Spleen (tissue), 13 donors: ENCODE measurements around the gene STK33. TPM values are rescaled to one million over a fixed set of nuclear protein-coding genes. Genes with fewer than 3 reads are reported as not detected.
A peak's percentile ranks its signal among the peaks of the same experiment; 100 is the strongest.

Source experiments
- DNase-seq: peaks from one replicate; pipeline ENCODE4 v3.0.0-alpha.2; 2020
- H3K27ac ChIP-seq, 8 donors: fragments of 200-600 bp; sonication (generic) in 7 of 8; 1 replicate in 4 of 8; 2 replicates in 4 of 8; pipeline versions ENCODE4 v1.5.0 to v1.8.0; 2016 to 2021; ENCODE audit warnings: inconsistent platforms in 4 of 8, mild to moderate bottlenecking in 4 of 8, moderate library complexity in 1 of 8
- H3K27me3 ChIP-seq, 7 donors: fragments of 200-600 bp; sonication (generic) in 6 of 7; replicated peaks in 1 of 7; 1 replicate in 4 of 7; 2 replicates in 3 of 7; pipeline versions ENCODE4 v1.5.0 to v1.8.0; 2016 to 2021; ENCODE audit warnings: inconsistent platforms in 3 of 7, mild to moderate bottlenecking in 1 of 7
- H3K36me3 ChIP-seq, 6 donors: fragments of 200-600 bp; sonication (generic) in 5 of 6; 1 replicate in 4 of 6; 2 replicates in 2 of 6; pipeline versions ENCODE4 v1.5.0 to v1.8.0; 2016 to 2021; ENCODE audit warnings: inconsistent platforms in 2 of 6
- H3K4me1 ChIP-seq, 6 donors: fragments of 200-600 bp; sonication (generic) in 5 of 6; 1 replicate in 3 of 6; 2 replicates in 3 of 6; pipeline versions ENCODE4 v1.5.0 to v1.8.0; 2016 to 2021; ENCODE audit warnings: inconsistent platforms in 3 of 6
- H3K4me3 ChIP-seq, 8 donors: fragments of 200-600 bp; sonication (generic) in 7 of 8; 1 replicate in 4 of 8; 2 replicates in 4 of 8; pipeline versions ENCODE4 v1.5.0 to v1.8.0; 2016 to 2021; ENCODE audit warnings: inconsistent platforms in 4 of 8, mild to moderate bottlenecking in 4 of 8, moderate library complexity in 2 of 8
- H3K9me3 ChIP-seq, 8 donors: fragments of 200-600 bp; sonication (generic) in 7 of 8; 1 replicate in 4 of 8; 2 replicates in 4 of 8; pipeline versions ENCODE4 v1.5.0 to v1.8.0; 2016 to 2021; ENCODE audit warnings: inconsistent platforms in 4 of 8
- CTCF ChIP-seq, 11 experiments: fragments of 200-600 bp in 7 of 11; fragments of 450-650 bp in 4 of 11; sonication (generic) in 4 of 11; IDR thresholded peaks in 8 of 11; conservative IDR thresholded peaks in 3 of 11; 1 replicate in 7 of 11; 2 replicates in 4 of 11; pipeline versions ENCODE4 v1.4.0 to v1.8.0; 2016 to 2021; ENCODE audit warnings: antibody characterized with exemption in 11 of 11, inconsistent platforms in 4 of 11, mild to moderate bottlenecking in 1 of 11
- POLR2A ChIP-seq, 3 donors: fragments of 450-650 bp; IDR thresholded peaks; one replicate each; pipeline ENCODE4 v1.5.1; 2017; ENCODE audit warnings: antibody characterized with exemption in 3 of 3, mild to moderate bottlenecking in 1 of 3
- POLR2AphosphoS5 ChIP-seq, 3 donors: sonication (generic); formaldehyde crosslinking; IDR thresholded peaks; one replicate each; pipeline ENCODE4 v1.5.1; 2017; ENCODE audit warnings: antibody characterized with exemption in 3 of 3
- WGBS, 5 donors: extraction: QIAGEN DNeasy Blood & Tissue Kit in 3 of 5; methylation state at CpG; one replicate each; pipeline versions ENCODE4 v1.1.5 to v1.1.7; 2013 to 2018; 5-methylcytosine and 5-hydroxymethylcytosine counted together
- intact Hi-C: fragments of 100-400 bp; cut with DNase I; formaldehyde crosslinking; loops from one replicate; pipeline ENCODE4 v1.15.0; 2023; ENCODE audit warnings: low total_unique reads
- long read RNA-seq, 2 donors: transcript quantifications; one replicate each; lab custom pipeline, GENCODE V29; 2026
- polyA plus RNA-seq, 3 donors: library from polyadenylated mRNA; stranded (reverse); fragments of 200-250 nt; gene quantifications; one replicate each; pipeline ENCODE4 v1.2.1, GENCODE V29; 2013
- total RNA-seq, 7 donors: library from RNA; depleted of rRNA in 3 of 7; stranded (reverse); fragments of >200 nt in 3 of 7; fragmentation: NEBNext Ultra II Directional in 4 of 7; extraction: Animal tissue kit (Norgen Biotek cat#: 25700) in 4 of 7; gene quantifications; one replicate each; pipeline versions ENCODE4 v1.1.0 to v1.2.1, GENCODE V29; 2016 to 2021
- donor health status: healthy with polysubstance abuse.
- donor health status: DM: no; HTN: no; CAD: no; lungs with moderate emphysema.
- donor health status: DM: no; HTN: no; CAD: no.
- donor health status: Bipolar disorder and iron deficiency.
- donor health status: healthy.
- donor health status: DM: no; HTN: no; CAD: no.
- donor health status: DM: yes; HTN: yes; CAD: no.

STK33 gene
- total RNA-seq (1 to 10 TPM; 1.6 to 5.1 (median 3.8) TPM), polyA plus RNA-seq (1 to 10 TPM; 2.9 to 8.1 (median 4.7) TPM)
- long read RNA-seq, donor 1, result 0 reads
- long read RNA-seq, donor 2, result 0 reads

GRCh38 chr11:8593935-8594909 is at the start of gene STK33:
Gene STK33, minus strand, starts transcription at chr11:8594228. Its CDS starts 119,323 bp downstream, at chr11:8474905.
- H3K4me1 ChIP-seq, result peaks cover 0 to 17% (median 14%) of the 10 kb centered on the region in 6 donors
- intact Hi-C loops, result no loop called here
- 4 to 10% (median 6%) methylated on average over 25 to 55 of the region's 55 CpGs for WGBS, 5 donors
- H3K27ac ChIP-seq, result no peak within 1 kb of the TSS
- H3K27me3 ChIP-seq, result peaks cover 0 to 16% (median 12%) of the 10 kb centered on the region in 7 donors
- peak; percentile 91 for DNase-seq
- H3K4me3 ChIP-seq, result peak within 1 kb of the TSS; percentile 51 to 80 (median 62)
- H3K9me3 ChIP-seq, result no peaks in the 10 kb centered on the region
- H3K36me3 ChIP-seq, result no peaks in the 10 kb centered on the region
- TF ChIP-seq CTCF (IDR thresholded peaks at IDR 0.05 in 8 of 11, conservative IDR thresholded peaks at IDR 0.05 in 3 of 11), result no peak
- TF ChIP-seq POLR2AphosphoS5 (IDR thresholded peaks at IDR 0.05), result peak in 2 of 3 donors; percentile 52 to 63
- TF ChIP-seq POLR2A (IDR thresholded peaks at IDR 0.05), result peak in 1 of 3 donors; percentile 13

DNA sequence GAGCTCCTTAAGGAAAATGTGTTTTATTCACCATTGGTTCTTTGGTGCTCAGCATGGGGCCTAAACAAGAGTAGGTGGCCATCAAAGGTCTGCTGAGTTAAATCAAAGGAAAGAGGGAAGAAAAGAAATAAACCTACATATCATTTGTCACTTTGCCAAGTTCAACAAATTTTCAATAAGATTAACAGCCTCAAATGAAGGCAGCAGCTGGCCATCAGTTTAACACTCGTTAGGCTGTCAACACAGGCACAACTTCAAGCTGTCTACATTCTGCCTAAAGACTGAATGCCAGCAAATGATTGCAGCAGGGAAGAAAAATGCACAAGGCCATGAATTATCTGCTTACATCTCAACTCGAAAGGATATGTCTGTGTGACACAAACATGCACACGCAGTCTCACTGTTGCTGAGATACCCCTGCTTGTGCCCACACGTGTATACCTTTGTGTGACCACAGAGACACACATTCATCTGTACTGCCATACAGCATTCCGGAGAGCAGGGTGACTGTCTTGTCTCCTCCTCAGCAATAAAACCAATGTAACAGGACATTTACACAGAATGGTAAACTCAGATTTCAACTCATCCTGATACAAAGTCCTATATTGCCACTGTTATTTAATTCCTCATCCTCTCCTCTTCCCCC is 48.3 kb upstream of the STK33 start:
- H3K27me3 ChIP-seq, result no peaks in the 10 kb centered on the region
- TF ChIP-seq POLR2AphosphoS5 (IDR thresholded peaks at IDR 0.05), result no peak
- no peak for TF ChIP-seq POLR2A (IDR thresholded peaks at IDR 0.05)
- TF ChIP-seq CTCF (IDR thresholded peaks at IDR 0.05 in 8 of 11, conservative IDR thresholded peaks at IDR 0.05 in 3 of 11), result no peak
- DNase-seq, result no peak
- H3K4me3 ChIP-seq, result no peak overlapping the region
- 85 to 95% (median 88%) methylated on average over 5 of the region's 5 CpGs for WGBS, 5 donors
- no peaks in the 10 kb centered on the region for H3K4me1 ChIP-seq
- H3K36me3 ChIP-seq, result peaks cover 5 to 97% (median 59%) of the 10 kb centered on the region in 6 donors
- intact Hi-C loops, result no loop called here
- H3K9me3 ChIP-seq, result no peaks in the 10 kb centered on the region
- no peak overlapping the region for H3K27ac ChIP-seq

GRCh38 chr11:8641332-8641731 is 47.3 kb upstream of the STK33 start:
- TF ChIP-seq CTCF (IDR thresholded peaks at IDR 0.05 in 8 of 11, conservative IDR thresholded peaks at IDR 0.05 in 3 of 11) (no peak), POLR2A (IDR thresholded peaks at IDR 0.05) (no peak), POLR2AphosphoS5 (IDR thresholded peaks at IDR 0.05) (no peak)
- DNase-seq, result no peak
- H3K36me3 ChIP-seq, result peaks cover 5 to 100% (median 57%) of the 10 kb centered on the region in 6 donors
- H3K4me1 ChIP-seq, result no peaks in the 10 kb centered on the region
- H3K27me3 ChIP-seq, result no peaks in the 10 kb centered on the region
- WGBS, 5 donors, result 88 to 94% (median 88%) methylated on average over 2 of the region's 2 CpGs
- intact Hi-C loops, result no loop called here
- H3K27ac ChIP-seq, result no peak overlapping the region
- H3K4me3 ChIP-seq, result no peak overlapping the region
- peaks cover 0 to 7% (median 4%) of the 10 kb centered on the region in 8 donors for H3K9me3 ChIP-seq
